Astrocyte of the hippocampus (primary cell): Measurements from ENCODE around the gene DGKI.
A peak's percentile ranks its signal among the peaks of the same experiment; 100 is the strongest.
"Not testable (repeated sequence)": the region's sequence is repeated elsewhere in the genome, so short reads cannot be mapped to it uniquely, and the experiment has no call there.

Source experiments
- DNase-seq: peaks from one replicate; pipeline ENCODE4 v3.0.0; 2011; ENCODE audit warnings: low read depth, low spot score

Gene DGKI

GRCh38 chr7:137742051-137742450, 104.7 kb downstream of the DGKI start:
- no peak for DNase-seq

- no peak for DNase-seq
These were observed 105.3 kb downstream of the DGKI start for GRCh38 chr7:137741443-137741842.

- DNase-seq, result no peak
These were observed 112.6 kb downstream of the DGKI start for GRCh38 chr7:137734221-137734620.

- no peak for DNase-seq
These were observed 114.6 kb downstream of the DGKI start for GRCh38 chr7:137732168-137732567.

- no peak for DNase-seq
These were observed 115.3 kb downstream of the DGKI start for GRCh38 chr7:137731436-137731835.

GRCh38 chr7:137728426-137728825, 118.3 kb downstream of the DGKI start:
- DNase-seq, result no peak

GRCh38 chr7:137727413-137727812, 119.4 kb downstream of the DGKI start:
- DNase-seq, result no peak

GRCh38 chr7:137718355-137718754, 128.4 kb downstream of the DGKI start:
- peak; percentile 18 for DNase-seq

- peak; percentile 73 for DNase-seq
These were observed 128.9 kb downstream of the DGKI start for GRCh38 chr7:137717811-137718271.

- DNase-seq, result no peak
These were observed 129.7 kb downstream of the DGKI start for GRCh38 chr7:137717045-137717444.

- DNase-seq, result no peak
These were observed 130.7 kb downstream of the DGKI start for GRCh38 chr7:137716061-137716460.

GRCh38 chr7:137715533-137715932, 131.2 kb downstream of the DGKI start:
- DNase-seq, result peak; percentile 29

- DNase-seq, result peak; percentile 20
These were observed 131.7 kb downstream of the DGKI start for GRCh38 chr7:137715121-137715520.

GRCh38 chr7:137706330-137706729, 140.4 kb downstream of the DGKI start:
- DNase-seq, result not testable (repeated sequence)

GRCh38 chr7:137704723-137705122, 142.1 kb downstream of the DGKI start:
- DNase-seq, result no peak

GRCh38 chr7:137703291-137704010, 143.3 kb downstream of the DGKI start:
- DNase-seq, result no peak

- no peak for DNase-seq
These were observed 149.8 kb downstream of the DGKI start for GRCh38 chr7:137696988-137697387.

- no peak for DNase-seq
These were observed 150.4 kb downstream of the DGKI start for GRCh38 chr7:137696376-137696775.

GRCh38 chr7:137695942-137696341, 150.8 kb downstream of the DGKI start:
- DNase-seq, result no peak

- no peak for DNase-seq
These were observed 151.3 kb downstream of the DGKI start for GRCh38 chr7:137695494-137695893.

GRCh38 chr7:137694405-137694804, 152.4 kb downstream of the DGKI start:
- DNase-seq, result no peak

GRCh38 chr7:137692399-137692798, 154.4 kb downstream of the DGKI start:
- DNase-seq, result no peak

GRCh38 chr7:137691566-137691965, 155.2 kb downstream of the DGKI start:
- no peak for DNase-seq

GRCh38 chr7:137690635-137691034, 156.1 kb downstream of the DGKI start:
- no peak for DNase-seq
